Ectodermal cell (in vitro differentiated cells): ENCODE data around the gene HOTAIR.

Source experiments
- H3K27ac ChIP-seq: 2 replicates; pipeline ENCODE4 v1.7.0; 2013; ENCODE audit warnings: mild to moderate bottlenecking, low read depth, low read length; ENCODE audit not compliant: insufficient read depth, poor library complexity, severe bottlenecking
- H3K27me3 ChIP-seq: 2 replicates; pipeline ENCODE4 v1.7.0; 2013; ENCODE audit warnings: mild to moderate bottlenecking, low read length; ENCODE audit not compliant: insufficient read depth, control insufficient read depth, poor library complexity, severe bottlenecking
- H3K36me3 ChIP-seq: one replicate; pipeline ENCODE4 v1.7.0; 2013; ENCODE audit warnings: low read length; ENCODE audit not compliant: control insufficient read depth, insufficient read depth
- H3K4me1 ChIP-seq: one replicate; pipeline ENCODE4 v1.7.0; 2013; ENCODE audit warnings: low read length; ENCODE audit not compliant: control insufficient read depth, insufficient read depth
- H3K4me3 ChIP-seq: 2 replicates; pipeline ENCODE4 v1.7.0; 2013; ENCODE audit warnings: low read depth, low read length, control low read depth; ENCODE audit not compliant: insufficient read depth
- H3K9me3 ChIP-seq: 2 replicates; pipeline ENCODE4 v1.7.0; 2013; ENCODE audit warnings: mild to moderate bottlenecking, low read length, moderate library complexity; ENCODE audit not compliant: control insufficient read depth
- WGBS, 2 experiments: methylation state at CpG; one replicate each; pipeline ENCODE4 v1.1.7; 2013; ENCODE audit warnings: missing lambda C conversion rate in 2 of 2; 5-methylcytosine and 5-hydroxymethylcytosine counted together

The HOTAIR gene

GRCh38 chr12:53963434-53964314 lies 11.1 kb downstream of the HOTAIR start:
- Histone ChIP-seq H3K4me3 (no peak overlapping the region), H3K36me3 (no peaks in the 10 kb centered on the region), H3K27me3 (peaks cover 100% of the 10 kb centered on the region), H3K27ac (no peak overlapping the region), H3K4me1 (no peaks in the 10 kb centered on the region), H3K9me3 (no peaks in the 10 kb centered on the region)
- WGBS, 2 experiments: 9 to 10% methylated on average over 38 of the region's 38 CpGs

GRCh38 chr12:53963005-53963404 lies 11.7 kb downstream of the HOTAIR start:
- 26 to 30% methylated on average over 7 of the region's 7 CpGs for whole genome bisulfite sequencing, 2 experiments
- Histone ChIP-seq H3K9me3 (no peaks in the 10 kb centered on the region), H3K27ac (no peak overlapping the region), H3K36me3 (no peaks in the 10 kb centered on the region), H3K27me3 (peaks cover 100% of the 10 kb centered on the region), H3K4me3 (no peak overlapping the region), H3K4me1 (no peaks in the 10 kb centered on the region)

GRCh38 chr12:53961025-53961761 lies 13.6 kb downstream of the HOTAIR start:
- no peaks in the 10 kb centered on the region for H3K9me3 ChIP-seq
- no peak overlapping the region for H3K4me3 ChIP-seq
- no peak overlapping the region for H3K27ac ChIP-seq
- 3% methylated on average over 72 of the region's 72 CpGs for WGBS, 2 experiments
- no peaks in the 10 kb centered on the region for H3K4me1 ChIP-seq
- H3K36me3 ChIP-seq: no peaks in the 10 kb centered on the region
- H3K27me3 ChIP-seq: peaks cover 100% of the 10 kb centered on the region

- Histone ChIP-seq H3K27ac (no peak overlapping the region), H3K9me3 (no peaks in the 10 kb centered on the region), H3K4me3 (no peak overlapping the region), H3K36me3 (no peaks in the 10 kb centered on the region), H3K4me1 (no peaks in the 10 kb centered on the region), H3K27me3 (peaks cover 100% of the 10 kb centered on the region)
- WGBS, 2 experiments: 22 to 23% methylated on average over 39 of the region's 39 CpGs
These were observed 14.3 kb downstream of the HOTAIR start for GRCh38 chr12:53960187-53961024.

- no peaks in the 10 kb centered on the region for H3K4me1 ChIP-seq
- H3K4me3 ChIP-seq: no peak overlapping the region
- no peak overlapping the region for H3K27ac ChIP-seq
- no peaks in the 10 kb centered on the region for H3K36me3 ChIP-seq
- peaks cover 100% of the 10 kb centered on the region for H3K27me3 ChIP-seq
- WGBS, 2 experiments: 19 to 21% methylated on average over 4 of the region's 4 CpGs
- no peaks in the 10 kb centered on the region for H3K9me3 ChIP-seq
These were observed 15.4 kb downstream of the HOTAIR start for GRCh38 chr12:53959314-53959713.

- Histone ChIP-seq H3K4me3 (no peak overlapping the region), H3K36me3 (no peaks in the 10 kb centered on the region), H3K27ac (no peak overlapping the region), H3K4me1 (no peaks in the 10 kb centered on the region), H3K27me3 (peaks cover 100% of the 10 kb centered on the region), H3K9me3 (no peaks in the 10 kb centered on the region)
- WGBS, 2 experiments: 37 to 38% methylated on average over 3 of the region's 3 CpGs
These were observed 16.6 kb downstream of the HOTAIR start for GRCh38 chr12:53958128-53958527.

- Histone ChIP-seq H3K4me3 (no peak overlapping the region), H3K36me3 (no peaks in the 10 kb centered on the region), H3K27me3 (peaks cover 100% of the 10 kb centered on the region), H3K27ac (no peak overlapping the region), H3K9me3 (no peaks in the 10 kb centered on the region), H3K4me1 (no peaks in the 10 kb centered on the region)
- 27% methylated on average over 11 of the region's 11 CpGs for WGBS, 2 experiments
These were observed 17.7 kb downstream of the HOTAIR start for GRCh38 chr12:53956914-53957536.

- H3K27me3 ChIP-seq: peaks cover 100% of the 10 kb centered on the region
- H3K9me3 ChIP-seq: no peaks in the 10 kb centered on the region
- no peak overlapping the region for H3K27ac ChIP-seq
- no peaks in the 10 kb centered on the region for H3K4me1 ChIP-seq
- 17 to 18% methylated on average over 25 of the region's 25 CpGs for WGBS, 2 experiments
- H3K4me3 ChIP-seq: no peak overlapping the region
- no peaks in the 10 kb centered on the region for H3K36me3 ChIP-seq
These were observed 18.4 kb downstream of the HOTAIR start for GRCh38 chr12:53956251-53956887.

- Histone ChIP-seq H3K4me1 (no peaks in the 10 kb centered on the region), H3K36me3 (no peaks in the 10 kb centered on the region), H3K27me3 (peaks cover 100% of the 10 kb centered on the region), H3K9me3 (no peaks in the 10 kb centered on the region), H3K4me3 (no peak overlapping the region), H3K27ac (no peak overlapping the region)
- WGBS, 2 experiments: 12% methylated on average over 10 of the region's 10 CpGs
These were observed 18.9 kb downstream of the HOTAIR start for GRCh38 chr12:53955776-53956250.
